ENCODE data around the gene CCDC187. TPM values are rescaled to one million over a fixed set of nuclear protein-coding genes. Genes with fewer than 3 reads are reported as not detected.
A peak's percentile ranks its signal among the peaks of the same experiment; 100 is the strongest.
"Not testable (repeated sequence)": the region's sequence is repeated elsewhere in the genome, so short reads cannot be mapped to it uniquely, and the experiment has no call there.

The CCDC187 gene
- total RNA-seq, 2 donors from 2014 or later = 1.3 to 2.3 TPM

- Histone ChIP-seq H3K27me3 (no peaks in the 10 kb centered on the region), H3K9me3 (no peaks in the 10 kb centered on the region), H3K4me1 (peaks cover 57% of the 10 kb centered on the region), H3K27ac (no peak overlapping the region), H3K4me3 (no peak overlapping the region), H3K36me3 (replicated peaks in 1 of 2; ENCODE audit: insufficient read depth in 1 of 2, low read depth in 2 of 2) (peaks cover 0 to 4% of the 10 kb centered on the region in 2 donors)
- no peak for DNase-seq
- WGBS, 2 donors = 77 to 91% methylated on average over 12 of the region's 12 CpGs
- intact Hi-C loops (cut with DNase I) = no loop called here
- no peak for ATAC-seq
- TF ChIP-seq CTCF (IDR thresholded peaks at IDR 0.05) = no peak
Measured at GRCh38 chr9:136238342-136238732, 65.6 kb downstream of the CCDC187 start.

- DNase-seq = peak in 1 of 4 donors; percentile 33
- no peak overlapping the region for H3K4me3 ChIP-seq
- peaks cover 50% of the 10 kb centered on the region for H3K4me1 ChIP-seq
- no peaks in the 10 kb centered on the region for H3K27me3 ChIP-seq
- H3K36me3 ChIP-seq (replicated peaks in 1 of 2; ENCODE audit: insufficient read depth in 1 of 2, low read depth in 2 of 2) = peaks cover 0 to 4% of the 10 kb centered on the region in 2 donors
- intact Hi-C loops (cut with DNase I) = no loop called here
- 69 to 85% methylated on average over 9 to 32 of the region's 32 CpGs for WGBS, 2 donors
- ATAC-seq = no peak
- TF ChIP-seq CTCF (IDR thresholded peaks at IDR 0.05) (no peak), POLR2A (IDR thresholded peaks at IDR 0.05) (no peak)
- H3K27ac ChIP-seq = peak overlapping the region in 2 of 4 donors; percentile 23 to 30
- H3K9me3 ChIP-seq = no peaks in the 10 kb centered on the region
Measured at GRCh38 chr9:136237486-136238341, 66.2 kb downstream of the CCDC187 start.

- H3K4me3 ChIP-seq; H3K36me3 ChIP-seq (replicated peaks in 1 of 2; ENCODE audit: insufficient read depth in 1 of 2, low read depth in 2 of 2); intact Hi-C loops (cut with DNase I); ATAC-seq; H3K9me3 ChIP-seq; H3K27ac ChIP-seq; DNase-seq; H3K27me3 ChIP-seq: not testable (repeated sequence)
- H3K4me1 ChIP-seq = peaks cover 41% of the 10 kb centered on the region
- 89 to 95% methylated on average over 8 to 35 of the region's 43 CpGs for WGBS, 2 donors
Measured at GRCh38 chr9:136236471-136237410, 67.2 kb downstream of the CCDC187 start.

GRCh38 chr9:136235709-136236455 is 68.0 kb downstream of the CCDC187 start:
- Histone ChIP-seq H3K36me3 (replicated peaks in 1 of 2; ENCODE audit: insufficient read depth in 1 of 2, low read depth in 2 of 2) (peaks cover 0 to 4% of the 10 kb centered on the region in 2 donors), H3K4me3 (no peak overlapping the region), H3K4me1 (peaks cover 32% of the 10 kb centered on the region), H3K27me3 (no peaks in the 10 kb centered on the region), H3K9me3 (no peaks in the 10 kb centered on the region), H3K27ac (no peak overlapping the region)
- DNase-seq = no peak
- TF ChIP-seq POLR2A (IDR thresholded peaks at IDR 0.05) (no peak), CTCF (IDR thresholded peaks at IDR 0.05) (no peak)
- no peak for ATAC-seq
- 90 to 95% methylated on average over 18 to 27 of the region's 27 CpGs for WGBS, 2 donors
- intact Hi-C loops (cut with DNase I) = no loop called here

Measured in body of pancreas (tissue), 4 donors.